SK-N-SH treated with all-trans-retinoic acid at 6 μM for 48 hours (cell line): ENCODE results near the gene ADAM10.

Experiments
- ATAC-seq: fragments of 200-7000 bp; cut with Tn5 transposase; 3 replicates; pipeline ENCODE4 v1.9.1; 2020; ENCODE audit warnings: mild to moderate bottlenecking, moderate library complexity
- ARNTL ChIP-seq: fragments of 450-650 bp; formaldehyde crosslinking; IDR thresholded peaks from 2 replicates; pipeline ENCODE4 v1.5.0; 2020; ENCODE audit warnings: low read depth, mild to moderate bottlenecking, moderate library complexity, borderline replicate concordance
- BACH2 ChIP-seq: fragments of 250-450 bp; sonication (Bioruptor Pico); IDR thresholded peaks from 2 replicates; pipeline ENCODE4 v1.9.0; 2021; ENCODE audit warnings: mild to moderate bottlenecking, borderline replicate concordance
- ESRRG ChIP-seq: fragments of 250-450 bp; sonication (Bioruptor Pico); IDR thresholded peaks from 2 replicates; pipeline ENCODE4 v1.6.1; 2021; ENCODE audit warnings: mild to moderate bottlenecking
- GLIS3 ChIP-seq: fragments of 250-450 bp; sonication (Bioruptor Pico); IDR thresholded peaks from 2 replicates; pipeline ENCODE4 v1.5.0; 2020; ENCODE audit warnings: mild to moderate bottlenecking, moderate library complexity
- ISL1 ChIP-seq: fragments of 250-450 bp; sonication (Bioruptor Pico); IDR thresholded peaks from 2 replicates; pipeline ENCODE4 v2.1.2; 2022; ENCODE audit warnings: mild to moderate bottlenecking, moderate library complexity
- OSR1 ChIP-seq: fragments of 250-450 bp; sonication (Bioruptor Pico); IDR thresholded peaks from 2 replicates; pipeline ENCODE4 v1.8.0; 2022; ENCODE audit warnings: moderate library complexity, mild to moderate bottlenecking, inconsistent platforms
- PPARA ChIP-seq: fragments of 250-450 bp; sonication (Bioruptor Pico); IDR thresholded peaks from 2 replicates; pipeline ENCODE4 v1.5.0; 2020; ENCODE audit warnings: mild to moderate bottlenecking, borderline replicate concordance
- RARB ChIP-seq: fragments of 250-450 bp; sonication (Bioruptor Pico); IDR thresholded peaks from 2 replicates; pipeline ENCODE4 v1.8.0; 2021; ENCODE audit warnings: mild to moderate bottlenecking, moderate library complexity
- SNAI2 ChIP-seq: fragments of 250-450 bp; sonication (Bioruptor Pico); IDR thresholded peaks from 2 replicates; pipeline ENCODE4 v1.5.0; 2020; ENCODE audit warnings: mild to moderate bottlenecking, moderate library complexity
- TOX ChIP-seq: fragments of 250-450 bp; sonication (Bioruptor Pico); IDR thresholded peaks from 2 replicates; pipeline ENCODE4 v1.8.0; 2021; ENCODE audit warnings: mild to moderate bottlenecking, moderate library complexity, borderline replicate concordance
- ZC3H10 ChIP-seq: fragments of 250-450 bp; sonication (Bioruptor Pico); IDR thresholded peaks from 2 replicates; pipeline ENCODE4 v1.5.1; 2021; ENCODE audit warnings: mild to moderate bottlenecking, moderate library complexity
- ZFP3 ChIP-seq: fragments of 250-450 bp; sonication (Bioruptor Pico); IDR thresholded peaks from 2 replicates; pipeline ENCODE4 v1.5.0; 2020; ENCODE audit warnings: mild to moderate bottlenecking, moderate library complexity
- ZFP30 ChIP-seq: fragments of 450-650 bp; formaldehyde crosslinking; IDR thresholded peaks from 2 replicates; pipeline ENCODE4 v1.5.0; 2022; ENCODE audit warnings: mild to moderate bottlenecking, moderate library complexity
- ZNF565 ChIP-seq: fragments of 450-650 bp; formaldehyde crosslinking; conservative IDR thresholded peaks from 2 replicates; pipeline ENCODE4 v1.5.0; 2020; ENCODE audit warnings: low read depth, mild to moderate bottlenecking, moderate library complexity
- ZNF70 ChIP-seq: fragments of 450-650 bp; formaldehyde crosslinking; IDR thresholded peaks from 2 replicates; pipeline ENCODE4 v1.5.0; 2020; ENCODE audit warnings: mild to moderate bottlenecking, moderate library complexity
- ZNF8 ChIP-seq: fragments of 450-650 bp; formaldehyde crosslinking; IDR thresholded peaks from 2 replicates; pipeline ENCODE4 v1.5.0; 2020; ENCODE audit warnings: mild to moderate bottlenecking, moderate library complexity
- TF ChIP-seq, protein P1 (sequence below): fragments of 250-450 bp; sonication (Bioruptor Pico); IDR thresholded peaks from 2 replicates; pipeline ENCODE4 v1.5.0; 2020; ENCODE audit warnings: mild to moderate bottlenecking, moderate library complexity
- TF ChIP-seq, protein P2 (sequence below): fragments of 250-450 bp; sonication (Bioruptor Pico); IDR thresholded peaks from 2 replicates; pipeline ENCODE4 v1.8.0; 2021; ENCODE audit warnings: low read depth, mild to moderate bottlenecking, moderate library complexity, borderline replicate concordance
- TF ChIP-seq, protein P3 (sequence below): fragments of 250-450 bp; sonication (Bioruptor Pico); IDR thresholded peaks from 2 replicates; pipeline ENCODE4 v1.5.1; 2021; ENCODE audit warnings: mild to moderate bottlenecking, moderate library complexity
- TF ChIP-seq, protein P4 (sequence below): fragments of 250-450 bp; sonication (Bioruptor Pico); IDR thresholded peaks from 2 replicates; pipeline ENCODE4 v1.8.0; 2020; ENCODE audit warnings: mild to moderate bottlenecking, moderate library complexity, borderline replicate concordance
- TF ChIP-seq, protein P5 (sequence below): fragments of 250-450 bp; sonication (Bioruptor Pico); IDR thresholded peaks from 2 replicates; pipeline ENCODE4 v1.5.1; 2020; ENCODE audit warnings: low read depth, mild to moderate bottlenecking, moderate library complexity

ADAM10 gene

DNA sequence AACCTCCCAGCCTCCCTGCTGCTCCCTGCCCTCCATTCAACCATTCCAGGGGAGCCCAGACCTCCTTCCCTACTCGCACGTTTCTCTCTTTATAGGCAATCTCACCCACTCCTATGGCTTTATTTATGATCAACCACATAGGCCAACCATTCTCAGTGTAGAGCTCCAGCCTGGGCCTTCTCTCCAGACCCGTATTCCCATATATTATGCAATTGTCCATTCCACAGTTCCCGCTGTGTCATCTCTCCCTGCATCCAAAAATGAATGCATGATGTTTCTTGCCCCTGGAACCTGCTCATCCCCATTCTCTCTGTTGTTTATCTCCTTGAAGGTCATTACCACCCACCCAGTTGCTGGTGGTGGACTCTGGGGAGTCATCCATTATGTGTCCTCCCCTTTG lies 177.0 kb downstream of the ADAM10 start:
- no peak for ATAC-seq
- TF ChIP-seq, protein P1, sequence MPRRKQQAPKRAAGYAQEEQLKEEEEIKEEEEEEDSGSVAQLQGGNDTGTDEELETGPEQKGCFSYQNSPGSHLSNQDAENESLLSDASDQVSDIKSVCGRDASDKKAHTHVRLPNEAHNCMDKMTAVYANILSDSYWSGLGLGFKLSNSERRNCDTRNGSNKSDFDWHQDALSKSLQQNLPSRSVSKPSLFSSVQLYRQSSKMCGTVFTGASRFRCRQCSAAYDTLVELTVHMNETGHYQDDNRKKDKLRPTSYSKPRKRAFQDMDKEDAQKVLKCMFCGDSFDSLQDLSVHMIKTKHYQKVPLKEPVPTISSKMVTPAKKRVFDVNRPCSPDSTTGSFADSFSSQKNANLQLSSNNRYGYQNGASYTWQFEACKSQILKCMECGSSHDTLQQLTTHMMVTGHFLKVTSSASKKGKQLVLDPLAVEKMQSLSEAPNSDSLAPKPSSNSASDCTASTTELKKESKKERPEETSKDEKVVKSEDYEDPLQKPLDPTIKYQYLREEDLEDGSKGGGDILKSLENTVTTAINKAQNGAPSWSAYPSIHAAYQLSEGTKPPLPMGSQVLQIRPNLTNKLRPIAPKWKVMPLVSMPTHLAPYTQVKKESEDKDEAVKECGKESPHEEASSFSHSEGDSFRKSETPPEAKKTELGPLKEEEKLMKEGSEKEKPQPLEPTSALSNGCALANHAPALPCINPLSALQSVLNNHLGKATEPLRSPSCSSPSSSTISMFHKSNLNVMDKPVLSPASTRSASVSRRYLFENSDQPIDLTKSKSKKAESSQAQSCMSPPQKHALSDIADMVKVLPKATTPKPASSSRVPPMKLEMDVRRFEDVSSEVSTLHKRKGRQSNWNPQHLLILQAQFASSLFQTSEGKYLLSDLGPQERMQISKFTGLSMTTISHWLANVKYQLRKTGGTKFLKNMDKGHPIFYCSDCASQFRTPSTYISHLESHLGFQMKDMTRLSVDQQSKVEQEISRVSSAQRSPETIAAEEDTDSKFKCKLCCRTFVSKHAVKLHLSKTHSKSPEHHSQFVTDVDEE (CRISPR knock-in tag), result no peak
- no peak for TF ChIP-seq BACH2 (CRISPR knock-in tag)
- TF ChIP-seq, protein P2, sequence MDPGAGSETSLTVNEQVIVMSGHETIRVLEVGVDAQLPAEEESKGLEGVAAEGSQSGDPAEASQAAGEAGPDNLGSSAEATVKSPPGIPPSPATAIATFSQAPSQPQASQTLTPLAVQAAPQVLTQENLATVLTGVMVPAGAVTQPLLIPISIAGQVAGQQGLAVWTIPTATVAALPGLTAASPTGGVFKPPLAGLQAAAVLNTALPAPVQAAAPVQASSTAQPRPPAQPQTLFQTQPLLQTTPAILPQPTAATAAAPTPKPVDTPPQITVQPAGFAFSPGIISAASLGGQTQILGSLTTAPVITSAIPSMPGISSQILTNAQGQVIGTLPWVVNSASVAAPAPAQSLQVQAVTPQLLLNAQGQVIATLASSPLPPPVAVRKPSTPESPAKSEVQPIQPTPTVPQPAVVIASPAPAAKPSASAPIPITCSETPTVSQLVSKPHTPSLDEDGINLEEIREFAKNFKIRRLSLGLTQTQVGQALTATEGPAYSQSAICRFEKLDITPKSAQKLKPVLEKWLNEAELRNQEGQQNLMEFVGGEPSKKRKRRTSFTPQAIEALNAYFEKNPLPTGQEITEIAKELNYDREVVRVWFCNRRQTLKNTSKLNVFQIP (CRISPR knock-in tag), result no peak
- TF ChIP-seq ZFP30 (CRISPR knock-in tag), result no peak
- no peak for TF ChIP-seq ZC3H10 (CRISPR knock-in tag)

DNA sequence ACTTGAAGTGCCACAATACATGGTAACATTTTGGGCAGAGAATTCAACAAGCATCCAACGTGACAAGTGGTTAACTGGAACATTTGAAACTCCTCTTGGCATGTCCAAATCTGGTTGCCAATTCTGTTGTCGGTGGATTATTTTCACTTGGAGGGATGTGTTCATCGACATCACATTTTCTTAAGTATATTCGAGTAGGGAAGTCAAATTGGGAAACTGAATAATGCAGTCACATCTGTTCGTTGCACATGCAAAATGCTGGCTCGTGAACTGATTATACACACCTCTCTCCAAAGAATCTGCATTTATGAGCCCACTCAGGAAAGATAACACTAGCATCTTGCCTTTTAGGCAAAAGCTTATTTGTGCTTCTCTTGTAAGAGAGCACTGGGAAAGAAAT lies 178.0 kb downstream of the ADAM10 start:
- TF ChIP-seq SNAI2 (CRISPR knock-in tag) (no peak), ZNF565 (CRISPR knock-in tag) (no peak), ZFP3 (CRISPR knock-in tag) (no peak), PPARA (no peak), ZC3H10 (CRISPR knock-in tag) (no peak), TOX (CRISPR knock-in tag) (no peak), ARNTL (CRISPR knock-in tag) (no peak), BACH2 (CRISPR knock-in tag) (no peak), ZNF8 (CRISPR knock-in tag) (no peak), OSR1 (CRISPR knock-in tag) (no peak), RARB (no peak), ISL1 (CRISPR knock-in tag) (no peak), GLIS3 (CRISPR knock-in tag) (no peak), ZNF70 (no peak), ESRRG (no peak)
- TF ChIP-seq, protein P3, sequence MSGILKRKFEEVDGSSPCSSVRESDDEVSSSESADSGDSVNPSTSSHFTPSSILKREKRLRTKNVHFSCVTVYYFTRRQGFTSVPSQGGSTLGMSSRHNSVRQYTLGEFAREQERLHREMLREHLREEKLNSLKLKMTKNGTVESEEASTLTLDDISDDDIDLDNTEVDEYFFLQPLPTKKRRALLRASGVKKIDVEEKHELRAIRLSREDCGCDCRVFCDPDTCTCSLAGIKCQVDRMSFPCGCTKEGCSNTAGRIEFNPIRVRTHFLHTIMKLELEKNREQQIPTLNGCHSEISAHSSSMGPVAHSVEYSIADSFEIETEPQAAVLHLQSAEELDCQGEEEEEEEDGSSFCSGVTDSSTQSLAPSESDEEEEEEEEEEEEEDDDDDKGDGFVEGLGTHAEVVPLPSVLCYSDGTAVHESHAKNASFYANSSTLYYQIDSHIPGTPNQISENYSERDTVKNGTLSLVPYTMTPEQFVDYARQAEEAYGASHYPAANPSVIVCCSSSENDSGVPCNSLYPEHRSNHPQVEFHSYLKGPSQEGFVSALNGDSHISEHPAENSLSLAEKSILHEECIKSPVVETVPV (CRISPR knock-in tag), result no peak
- TF ChIP-seq, protein P4, sequence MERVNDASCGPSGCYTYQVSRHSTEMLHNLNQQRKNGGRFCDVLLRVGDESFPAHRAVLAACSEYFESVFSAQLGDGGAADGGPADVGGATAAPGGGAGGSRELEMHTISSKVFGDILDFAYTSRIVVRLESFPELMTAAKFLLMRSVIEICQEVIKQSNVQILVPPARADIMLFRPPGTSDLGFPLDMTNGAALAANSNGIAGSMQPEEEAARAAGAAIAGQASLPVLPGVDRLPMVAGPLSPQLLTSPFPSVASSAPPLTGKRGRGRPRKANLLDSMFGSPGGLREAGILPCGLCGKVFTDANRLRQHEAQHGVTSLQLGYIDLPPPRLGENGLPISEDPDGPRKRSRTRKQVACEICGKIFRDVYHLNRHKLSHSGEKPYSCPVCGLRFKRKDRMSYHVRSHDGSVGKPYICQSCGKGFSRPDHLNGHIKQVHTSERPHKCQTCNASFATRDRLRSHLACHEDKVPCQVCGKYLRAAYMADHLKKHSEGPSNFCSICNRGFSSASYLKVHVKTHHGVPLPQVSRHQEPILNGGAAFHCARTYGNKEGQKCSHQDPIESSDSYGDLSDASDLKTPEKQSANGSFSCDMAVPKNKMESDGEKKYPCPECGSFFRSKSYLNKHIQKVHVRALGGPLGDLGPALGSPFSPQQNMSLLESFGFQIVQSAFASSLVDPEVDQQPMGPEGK (CRISPR knock-in tag), result no peak
- TF ChIP-seq, protein P5, sequence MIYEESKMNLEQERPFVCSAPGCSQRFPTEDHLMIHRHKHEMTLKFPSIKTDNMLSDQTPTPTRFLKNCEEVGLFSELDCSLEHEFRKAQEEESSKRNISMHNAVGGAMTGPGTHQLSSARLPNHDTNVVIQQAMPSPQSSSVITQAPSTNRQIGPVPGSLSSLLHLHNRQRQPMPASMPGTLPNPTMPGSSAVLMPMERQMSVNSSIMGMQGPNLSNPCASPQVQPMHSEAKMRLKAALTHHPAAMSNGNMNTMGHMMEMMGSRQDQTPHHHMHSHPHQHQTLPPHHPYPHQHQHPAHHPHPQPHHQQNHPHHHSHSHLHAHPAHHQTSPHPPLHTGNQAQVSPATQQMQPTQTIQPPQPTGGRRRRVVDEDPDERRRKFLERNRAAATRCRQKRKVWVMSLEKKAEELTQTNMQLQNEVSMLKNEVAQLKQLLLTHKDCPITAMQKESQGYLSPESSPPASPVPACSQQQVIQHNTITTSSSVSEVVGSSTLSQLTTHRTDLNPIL (CRISPR knock-in tag), result no peak
- TF ChIP-seq, protein P1 (CRISPR knock-in tag), result no peak
- no peak for ATAC-seq
